Omental fat pad (tissue), 4 donors: ENCODE measurements around the gene C14orf93. TPM values are rescaled to one million over a fixed set of nuclear protein-coding genes. Genes with fewer than 3 reads are reported as not detected.
"Not testable (repeated sequence)": the region's sequence is repeated elsewhere in the genome, so short reads cannot be mapped to it uniquely, and the experiment has no call there.

Experiments
- ATAC-seq: fragments of 150-250 bp; one replicate; pipeline ENCODE4 v1.9.1; 2016; ENCODE audit warnings: mild to moderate bottlenecking, moderate library complexity; ENCODE audit not compliant: low FRiP score
- DNase-seq: peaks from one replicate; pipeline ENCODE4 v3.0.0-alpha.2; 2019; ENCODE audit warnings: low spot score
- CTCF ChIP-seq, 3 donors: fragments of 450-650 bp; IDR thresholded peaks; one replicate each; pipeline ENCODE4 v1.5.1; 2016 to 2017; ENCODE audit warnings: antibody characterized with exemption in 3 of 3, mild to moderate bottlenecking in 3 of 3, moderate library complexity in 2 of 3
- total RNA-seq, 4 donors: library from RNA; depleted of rRNA; stranded (reverse); fragments of >200 nt; gene quantifications; one replicate each; pipeline ENCODE4 v1.1.0, GENCODE V29; 2016

The C14orf93 gene
- total RNA-seq, 4 donors from 2014 or later, result 6.0 to 12.2 (median 8.4) TPM

- no peak for TF ChIP-seq CTCF (IDR thresholded peaks at IDR 0.05)
- ATAC-seq (no peak), DNase-seq (no peak)
Observed at GRCh38 chr14:23020143-23021128, 10.5 kb upstream of the C14orf93 start.

- DNase-seq, result no peak
- ATAC-seq, result no peak
- no peak for TF ChIP-seq CTCF (IDR thresholded peaks at IDR 0.05)
Observed at GRCh38 chr14:23018107-23018506, 8.2 kb upstream of the C14orf93 start.

- DNase-seq, result no peak
- no peak for ATAC-seq
- no peak for TF ChIP-seq CTCF (IDR thresholded peaks at IDR 0.05)
Observed at GRCh38 chr14:23017091-23017490, 7.1 kb upstream of the C14orf93 start.

- no peak for ATAC-seq
- DNase-seq, result no peak
- no peak for TF ChIP-seq CTCF (IDR thresholded peaks at IDR 0.05)
Observed at GRCh38 chr14:23015618-23016017, 5.7 kb upstream of the C14orf93 start.

- not testable (repeated sequence) for ATAC-seq, DNase-seq
Observed at GRCh38 chr14:23013749-23014054, 3.8 kb upstream of the C14orf93 start.

GRCh38 chr14:23013054-23013748 lies 3.3 kb upstream of the C14orf93 start:
- ATAC-seq, result no peak
- no peak for DNase-seq
- no peak for TF ChIP-seq CTCF (IDR thresholded peaks at IDR 0.05)

- DNase-seq (no peak), ATAC-seq (no peak)
- TF ChIP-seq CTCF (IDR thresholded peaks at IDR 0.05), result no peak
Observed at GRCh38 chr14:23009483-23009938, 432 bp downstream of the C14orf93 start.
